Gastroesophageal sphincter (tissue), 3 donors: ENCODE results near the gene C3orf18.

ENCODE experiments used
- CTCF ChIP-seq, 4 experiments: fragments of 200-600 bp in 2 of 4; fragments of 450-650 bp in 2 of 4; sonication (generic) in 1 of 4; IDR thresholded peaks; one replicate each; pipeline ENCODE4 v1.5.1; 2017 to 2019; ENCODE audit warnings: antibody characterized with exemption in 4 of 4, mild to moderate bottlenecking in 2 of 4, moderate library complexity in 2 of 4
- EP300 ChIP-seq: sonication (generic); formaldehyde crosslinking; IDR thresholded peaks from one replicate; pipeline ENCODE4 v1.6.1; 2017; ENCODE audit warnings: antibody characterized with exemption, mild to moderate bottlenecking
- POLR2A ChIP-seq, 2 donors: fragments of 450-650 bp; IDR thresholded peaks; one replicate each; pipeline ENCODE4 v1.6.1; 2017; ENCODE audit warnings: antibody characterized with exemption in 2 of 2, mild to moderate bottlenecking in 2 of 2, moderate library complexity in 1 of 2

- no peak for TF ChIP-seq POLR2A (IDR thresholded peaks at IDR 0.05)
- no peak for TF ChIP-seq CTCF (IDR thresholded peaks at IDR 0.05)
- no peak for TF ChIP-seq EP300
Measured at GRCh38 chr3:50572801-50573371, 5.3 kb upstream of the C3orf18 start.
